Prostate gland (tissue), 2 donors: ENCODE data around the gene ITGB5.

ENCODE experiments used
- POLR2AphosphoS5 ChIP-seq: sonication (generic); formaldehyde crosslinking; IDR thresholded peaks from one replicate; pipeline ENCODE4 v1.6.1; 2017; ENCODE audit warnings: antibody characterized with exemption
- TF ChIP-seq, protein P1 (sequence below), 4 experiments: fragments of 200-600 bp in 2 of 4; fragments of 450-650 bp in 2 of 4; sonication (generic) in 2 of 4; IDR thresholded peaks; 1 replicate in 3 of 4; 2 replicates in 1 of 4; pipeline ENCODE4 v1.5.1; 2016 to 2019; ENCODE audit warnings: antibody characterized with exemption in 4 of 4, mild to moderate bottlenecking in 2 of 4, moderate library complexity in 2 of 4

DNA sequence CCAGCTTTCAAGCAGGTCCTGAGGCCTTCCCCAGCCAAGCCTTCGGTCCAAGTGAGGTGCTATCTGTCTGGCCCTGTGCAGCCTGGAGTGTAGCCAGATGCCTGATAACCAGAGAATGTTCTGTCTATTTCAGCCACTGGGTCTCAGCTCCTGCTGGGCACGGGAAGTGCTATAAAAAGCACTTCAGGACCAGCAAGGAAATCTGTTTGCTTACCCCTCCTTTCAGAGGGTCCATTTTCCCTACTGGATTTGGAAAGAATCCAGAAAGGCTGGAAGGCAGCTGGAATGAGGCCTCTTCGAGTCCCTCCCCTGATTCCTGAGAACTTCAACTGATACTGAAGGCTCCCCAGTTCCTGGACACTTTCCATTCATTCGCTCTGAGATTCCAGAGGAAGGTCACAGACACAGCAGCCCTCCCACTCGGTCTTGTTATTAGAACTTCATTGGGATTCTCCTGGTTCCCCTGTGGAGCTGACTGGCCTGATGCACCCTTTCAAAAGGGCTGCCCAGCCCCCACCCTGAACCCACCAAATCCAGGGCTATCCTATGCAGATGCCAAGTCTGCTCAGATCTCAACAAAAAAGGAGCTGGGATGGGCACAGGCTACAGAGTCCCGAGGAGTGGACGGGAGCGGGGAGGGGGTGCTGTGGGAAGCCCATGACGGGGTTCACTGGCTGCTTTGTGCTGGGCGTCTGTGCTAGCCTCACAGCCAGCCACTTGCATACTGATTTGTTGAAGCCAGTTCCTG lies 86.5 kb downstream of the ITGB5 start:
- no peak for TF ChIP-seq POLR2AphosphoS5
- TF ChIP-seq, protein P1, sequence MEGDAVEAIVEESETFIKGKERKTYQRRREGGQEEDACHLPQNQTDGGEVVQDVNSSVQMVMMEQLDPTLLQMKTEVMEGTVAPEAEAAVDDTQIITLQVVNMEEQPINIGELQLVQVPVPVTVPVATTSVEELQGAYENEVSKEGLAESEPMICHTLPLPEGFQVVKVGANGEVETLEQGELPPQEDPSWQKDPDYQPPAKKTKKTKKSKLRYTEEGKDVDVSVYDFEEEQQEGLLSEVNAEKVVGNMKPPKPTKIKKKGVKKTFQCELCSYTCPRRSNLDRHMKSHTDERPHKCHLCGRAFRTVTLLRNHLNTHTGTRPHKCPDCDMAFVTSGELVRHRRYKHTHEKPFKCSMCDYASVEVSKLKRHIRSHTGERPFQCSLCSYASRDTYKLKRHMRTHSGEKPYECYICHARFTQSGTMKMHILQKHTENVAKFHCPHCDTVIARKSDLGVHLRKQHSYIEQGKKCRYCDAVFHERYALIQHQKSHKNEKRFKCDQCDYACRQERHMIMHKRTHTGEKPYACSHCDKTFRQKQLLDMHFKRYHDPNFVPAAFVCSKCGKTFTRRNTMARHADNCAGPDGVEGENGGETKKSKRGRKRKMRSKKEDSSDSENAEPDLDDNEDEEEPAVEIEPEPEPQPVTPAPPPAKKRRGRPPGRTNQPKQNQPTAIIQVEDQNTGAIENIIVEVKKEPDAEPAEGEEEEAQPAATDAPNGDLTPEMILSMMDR (IDR thresholded peaks at IDR 0.05), result no peak
